GM21447 (cell line): ENCODE measurements around the gene ACKR1.
A peak's percentile ranks its signal among the peaks of the same experiment; 100 is the strongest.

Experiments used
- ATAC-seq: cut with Tn5 transposase; IDR thresholded peaks from one replicate; pipeline ENCODE4 v1.9.1; 2021; ENCODE audit not compliant: unreplicated experiment

The ACKR1 gene

DNA sequence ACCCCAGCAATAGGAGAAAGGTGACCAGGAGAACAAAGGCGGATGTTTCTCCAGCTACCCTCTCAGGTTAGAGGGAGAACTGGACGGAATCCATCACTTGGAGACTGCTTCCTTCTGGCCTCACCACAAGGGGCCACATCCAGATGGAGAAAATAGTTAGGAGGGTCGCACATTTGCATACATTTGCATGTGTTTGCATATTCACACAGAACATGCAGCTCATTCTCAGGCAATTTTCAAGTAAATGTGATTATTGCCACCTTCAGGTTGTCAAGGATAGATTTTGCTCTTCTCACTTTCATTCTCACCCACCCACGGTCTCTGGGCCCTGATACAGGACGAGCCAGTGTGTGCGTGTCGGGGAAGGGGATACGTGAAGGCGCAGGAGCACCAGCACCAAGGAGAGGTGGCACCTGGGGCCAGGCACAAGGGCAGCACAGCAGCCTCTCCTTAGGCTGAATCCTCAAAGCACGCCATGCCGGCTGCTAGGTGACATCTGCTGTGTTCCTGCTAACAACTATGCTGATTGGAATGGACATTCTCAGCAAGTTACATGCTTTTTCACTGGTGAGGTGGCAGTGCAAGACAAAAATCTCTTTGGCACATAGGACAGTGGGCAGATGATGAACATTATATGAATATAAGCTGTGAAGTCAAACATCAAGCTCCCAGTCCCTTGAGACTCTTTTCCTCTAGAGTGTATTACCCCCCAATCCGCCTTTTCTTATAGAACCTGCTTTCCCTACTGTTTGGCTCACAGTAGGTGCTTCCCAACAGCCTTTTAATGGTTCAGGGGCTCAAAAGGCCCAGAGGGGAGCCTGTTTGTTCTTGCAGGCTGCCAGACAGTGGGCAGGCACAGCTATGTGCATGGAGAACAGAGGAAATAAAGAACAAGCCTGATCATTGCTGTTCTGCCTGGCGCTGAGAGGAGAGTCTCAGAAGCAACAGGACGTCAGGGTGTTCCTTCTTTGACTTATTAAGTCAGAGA, 14.3 kb downstream of the ACKR1 start:
- ATAC-seq: no peak

DNA sequence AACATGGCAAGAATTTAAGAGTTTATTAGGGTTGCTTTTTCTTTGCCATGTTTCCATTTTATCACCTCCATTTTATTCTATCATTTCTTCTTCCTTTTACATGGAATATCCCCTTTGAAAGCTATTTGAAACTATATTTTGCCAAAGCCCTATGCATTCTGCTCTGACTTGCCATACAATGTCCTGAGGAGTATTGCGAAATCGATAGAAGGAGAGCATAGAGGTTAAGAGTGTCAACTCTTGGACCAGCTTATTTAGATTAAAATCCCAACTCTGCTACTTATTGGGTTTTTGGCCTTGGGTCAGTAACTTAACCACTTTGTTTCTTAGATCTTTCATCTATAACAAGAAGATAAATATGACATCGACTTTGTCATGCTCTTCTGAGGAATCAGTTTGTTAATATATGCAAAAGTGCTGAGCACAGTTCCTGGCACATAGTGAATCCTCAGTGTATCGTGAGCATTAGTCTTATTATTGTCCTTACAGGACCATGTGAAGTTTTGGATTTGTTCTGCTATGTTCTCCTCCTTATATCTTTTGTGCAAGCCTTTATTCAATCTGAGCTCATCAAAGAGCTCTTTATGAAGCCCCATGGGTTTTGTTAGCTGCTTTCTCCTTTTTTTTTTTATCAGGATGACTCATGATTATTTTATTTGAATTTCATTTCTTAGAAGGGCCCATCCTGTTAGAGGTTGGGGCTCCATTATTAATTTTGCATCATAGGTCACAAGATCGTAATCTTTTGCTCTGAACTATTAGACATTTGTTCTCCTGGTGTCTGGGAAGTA, 17.6 kb downstream of the ACKR1 start:
- ATAC-seq: no peak

DNA sequence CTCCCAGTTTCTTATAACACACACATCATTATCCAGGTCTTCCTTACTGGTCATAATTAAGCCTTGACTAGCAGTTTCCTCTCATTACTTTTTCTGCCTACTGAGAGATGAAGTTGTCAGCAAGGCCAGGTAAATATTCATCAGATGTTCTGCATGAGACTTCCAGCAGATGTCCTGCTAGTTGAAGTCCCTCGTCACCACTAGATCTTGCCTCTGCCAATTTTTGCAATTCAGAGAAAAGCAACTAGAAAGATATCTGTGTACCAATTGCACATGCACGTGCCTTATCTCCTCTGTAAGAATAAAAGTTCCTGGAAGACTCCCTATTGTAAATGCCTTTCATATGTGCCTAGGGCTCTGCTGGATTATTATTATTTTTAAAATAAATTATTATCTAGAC, 18.3 kb downstream of the ACKR1 start:
- ATAC-seq: no peak

DNA sequence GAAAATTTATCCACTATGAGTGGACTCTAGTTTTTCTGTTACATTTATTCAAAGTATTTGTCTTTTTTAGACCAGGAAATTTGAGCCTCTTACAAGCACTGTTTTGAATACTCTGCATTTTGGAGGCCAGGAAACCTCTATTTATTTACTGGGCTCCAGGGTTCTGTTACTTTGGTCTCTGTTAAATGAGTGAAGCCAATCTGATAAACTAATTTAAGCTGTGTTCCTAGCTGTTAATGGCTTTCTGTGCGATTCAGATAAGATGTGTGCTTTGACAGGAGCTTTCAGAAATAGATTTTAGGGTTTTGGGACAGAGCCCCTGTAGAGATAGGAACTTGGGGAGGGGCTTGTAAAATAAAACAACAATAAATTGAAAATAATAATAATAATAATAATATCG, 23.9 kb downstream of the ACKR1 start:
- no peak for ATAC-seq

DNA sequence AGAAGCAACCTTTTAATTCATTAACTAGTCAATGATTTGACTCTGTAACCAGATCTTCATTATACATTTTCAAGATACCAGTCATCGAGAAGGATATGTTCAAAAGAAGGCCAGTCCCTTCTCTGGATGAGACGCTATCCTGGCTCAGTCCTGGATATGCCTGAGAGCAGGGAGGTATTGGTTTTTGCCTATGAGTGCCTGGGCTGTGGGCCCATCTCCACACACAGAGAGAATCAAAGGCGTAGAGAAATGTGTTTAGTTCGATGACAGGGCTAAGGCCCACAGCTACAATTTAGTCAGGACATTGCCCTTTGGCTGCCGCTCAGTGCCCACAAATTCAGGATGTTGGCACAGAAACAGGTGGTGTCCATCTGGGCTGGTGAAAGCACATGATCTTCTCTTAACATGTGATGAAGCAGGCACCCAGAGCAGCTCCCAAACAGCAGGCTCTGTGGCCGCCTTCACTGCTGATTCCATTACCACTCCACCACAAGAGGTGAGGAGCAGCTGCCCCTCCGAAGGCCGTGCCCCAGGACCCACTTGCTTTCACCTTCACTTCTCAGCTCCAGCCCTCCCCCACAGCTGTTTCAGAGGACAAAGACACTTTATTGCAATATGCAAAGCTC, 24.7 kb downstream of the ACKR1 start:
- ATAC-seq: no peak

DNA sequence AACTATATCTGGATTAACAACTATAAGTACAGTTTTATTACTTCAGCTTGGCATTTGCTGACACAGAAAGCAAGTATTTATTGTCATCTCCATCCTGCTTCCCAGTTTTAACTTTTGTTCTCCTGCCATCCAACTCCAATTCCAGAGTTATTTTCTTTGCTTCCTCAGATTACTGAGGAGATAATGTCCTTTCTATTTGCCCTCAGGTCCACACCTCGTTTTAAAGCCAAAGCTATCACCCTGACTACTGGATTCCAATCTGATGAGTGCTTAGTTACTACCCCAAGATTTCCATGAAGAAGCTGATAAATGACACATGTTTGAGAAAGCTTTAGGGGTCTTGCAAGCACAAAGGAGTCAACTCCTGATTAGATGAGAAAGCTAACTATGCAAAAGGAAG, 25.2 kb downstream of the ACKR1 start:
- ATAC-seq: no peak

DNA sequence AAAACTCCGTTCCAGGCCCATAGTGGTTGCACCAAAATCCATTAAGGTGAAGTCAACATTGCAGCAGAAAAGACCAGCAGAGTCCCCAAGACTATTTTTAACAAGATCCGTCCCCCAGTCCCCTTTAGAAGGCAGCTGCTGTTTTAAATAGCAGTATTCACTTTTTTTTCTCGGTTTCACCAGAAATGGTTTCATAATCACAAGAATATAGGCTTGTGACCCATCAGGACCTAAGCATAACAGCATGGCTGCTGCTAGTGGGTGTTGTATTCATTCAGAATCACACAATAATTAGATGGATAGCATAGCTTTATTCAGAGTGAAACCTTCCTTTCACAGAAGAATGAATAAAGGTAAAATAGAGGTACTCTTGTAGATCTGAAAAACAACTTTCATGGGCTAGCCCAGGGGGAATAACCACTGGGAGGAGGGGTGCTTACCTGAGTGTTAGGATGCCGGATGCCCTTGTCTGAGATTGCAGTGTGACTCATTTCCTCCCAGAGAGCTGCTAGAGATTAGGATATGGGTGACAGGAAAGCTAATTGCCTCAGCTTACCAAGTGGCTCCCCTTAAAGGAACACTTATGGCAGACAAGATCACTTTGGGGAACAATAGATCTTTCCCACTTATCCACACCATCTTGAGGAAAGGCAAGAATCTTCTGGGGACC, 35.0 kb downstream of the ACKR1 start:
- ATAC-seq: peak; percentile 89

DNA sequence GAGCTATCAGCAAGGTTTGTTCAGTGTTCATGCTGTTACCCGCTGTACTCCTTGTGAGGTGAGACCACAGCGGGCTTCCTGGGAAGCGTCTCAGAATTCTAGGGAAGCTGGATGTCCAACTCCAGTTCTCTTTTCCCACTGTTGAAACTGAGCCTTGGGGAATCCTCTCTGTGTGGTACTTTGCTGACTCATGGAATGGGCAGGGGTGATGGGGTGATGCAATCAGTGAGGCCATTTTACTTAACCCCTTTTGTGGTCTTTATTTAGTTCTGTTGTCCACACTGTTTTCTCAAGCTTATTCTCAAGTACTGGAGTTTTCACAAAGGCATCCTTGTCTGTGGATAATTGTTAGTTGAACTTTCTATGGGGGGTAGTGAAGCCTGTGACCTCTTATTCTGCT, 42.6 kb downstream of the ACKR1 start:
- ATAC-seq: no peak

DNA sequence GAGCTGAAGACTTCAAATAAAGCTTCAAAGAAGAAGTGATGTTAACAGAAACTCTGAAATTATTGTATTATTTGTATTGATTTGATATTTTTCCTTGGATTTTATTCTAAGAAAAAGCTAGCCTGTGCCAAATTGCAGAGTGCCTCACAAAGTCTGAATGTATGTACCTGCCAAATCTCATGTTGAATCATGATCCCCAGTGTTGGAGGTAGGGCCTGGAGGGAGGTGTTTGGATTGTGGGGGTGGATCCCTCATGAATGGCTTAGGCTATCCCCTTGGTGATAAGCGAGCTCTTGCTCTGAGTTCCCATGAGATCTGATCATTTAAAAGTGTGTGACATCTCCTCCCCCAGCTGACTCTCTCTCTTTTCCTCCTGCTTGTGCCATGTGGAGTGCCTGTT, 43.6 kb downstream of the ACKR1 start:
- no peak for ATAC-seq

DNA sequence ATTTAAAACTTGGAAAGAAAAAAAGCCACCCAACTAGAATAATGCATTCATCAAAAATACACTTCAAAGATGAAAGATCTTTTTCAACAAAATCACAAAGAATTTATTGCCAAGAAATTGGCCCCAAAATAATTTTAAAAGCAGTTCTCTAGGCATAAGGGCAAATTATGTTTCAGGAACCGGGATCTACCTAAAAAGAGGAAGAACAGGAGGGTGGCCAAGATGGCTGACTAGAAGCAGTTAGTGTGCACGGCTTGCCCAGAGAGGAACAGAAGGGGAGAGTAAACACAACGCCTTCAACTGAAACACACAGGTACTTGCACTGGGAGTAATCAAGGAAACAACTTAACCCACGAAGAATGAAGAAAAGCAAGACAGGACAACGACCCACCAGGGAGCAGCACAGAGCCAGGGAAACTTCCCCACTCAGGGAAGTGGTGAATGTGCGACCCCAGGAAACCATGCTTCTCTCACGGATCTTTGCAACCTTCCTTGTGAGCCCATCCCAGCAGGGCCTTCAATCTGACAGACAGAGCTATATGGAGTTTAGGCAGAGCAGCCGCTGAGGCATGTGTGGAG, 46.1 kb downstream of the ACKR1 start:
- ATAC-seq: no peak
